ENCODE data around the gene TADA2B. TPM values are rescaled to one million over a fixed set of nuclear protein-coding genes. Genes with fewer than 3 reads are reported as not detected.

The TADA2B gene
- total RNA-seq, 1 experiment from 2014 or later = 12.6 TPM

- DNase-seq (ENCODE audit: low spot score) = no peak
These were observed 25.6 kb upstream of the TADA2B start for GRCh38 chr4:7017446-7018048.

- DNase-seq (ENCODE audit: low spot score) = no peak
These were observed 24.9 kb upstream of the TADA2B start for GRCh38 chr4:7018281-7018680.

GRCh38 chr4:7019367-7019766, 23.8 kb upstream of the TADA2B start:
- no peak for DNase-seq (ENCODE audit: low spot score)

GRCh38 chr4:7020290-7020689, 22.9 kb upstream of the TADA2B start:
- no peak for DNase-seq (ENCODE audit: low spot score)

DNA sequence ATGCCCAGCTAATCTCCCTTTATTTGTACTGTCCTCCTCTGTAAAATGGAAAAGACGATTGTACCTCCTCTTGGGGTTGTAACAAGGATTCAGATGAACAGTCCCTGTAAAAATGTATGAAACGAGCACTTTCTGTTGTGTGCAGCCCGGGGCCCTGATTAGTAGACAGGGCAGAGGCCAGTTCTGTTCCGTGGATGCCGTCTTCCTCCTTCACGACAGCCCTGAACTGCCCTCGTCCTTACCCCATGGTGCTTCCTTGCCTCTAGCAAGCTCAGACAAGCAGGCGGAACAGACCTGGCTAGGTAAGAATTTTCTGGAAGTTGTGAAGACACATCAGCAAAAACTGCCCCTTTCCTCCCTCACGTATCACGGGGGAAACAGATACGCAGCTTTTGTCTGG, 22.3 kb upstream of the TADA2B start:
- no peak for DNase-seq (ENCODE audit: low spot score)

GRCh38 chr4:7021355-7021754, 21.8 kb upstream of the TADA2B start:
- no peak for DNase-seq (ENCODE audit: low spot score)

GRCh38 chr4:7021930-7022664, 21.1 kb upstream of the TADA2B start:
- DNase-seq (ENCODE audit: low spot score) = peak; percentile 90

- no peak for DNase-seq (ENCODE audit: low spot score)
These were observed 19.7 kb upstream of the TADA2B start for GRCh38 chr4:7023486-7023885.

DNA sequence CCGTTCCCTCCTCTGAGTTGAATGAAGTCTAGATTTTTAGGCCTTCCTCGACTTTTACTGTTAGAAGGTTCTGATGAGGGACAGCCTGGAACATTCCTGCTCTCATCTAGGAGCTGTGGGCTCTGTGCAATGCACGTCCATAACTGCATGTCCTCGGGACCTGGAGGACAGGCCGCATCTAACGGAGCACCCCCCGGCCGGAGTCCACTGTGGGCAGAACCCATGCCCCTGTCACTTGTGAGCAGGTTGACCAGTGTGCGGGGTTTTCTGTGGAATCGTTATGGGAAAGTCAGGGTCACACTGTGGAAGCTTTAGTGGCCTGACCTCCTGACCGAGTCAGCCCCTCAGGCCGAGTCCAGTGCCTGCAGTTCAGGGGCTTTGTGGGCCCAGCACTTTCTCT, 19.3 kb upstream of the TADA2B start:
- DNase-seq (ENCODE audit: low spot score) = no peak

- DNase-seq (ENCODE audit: low spot score) = no peak
These were observed 18.8 kb upstream of the TADA2B start for GRCh38 chr4:7024336-7024890.

DNA sequence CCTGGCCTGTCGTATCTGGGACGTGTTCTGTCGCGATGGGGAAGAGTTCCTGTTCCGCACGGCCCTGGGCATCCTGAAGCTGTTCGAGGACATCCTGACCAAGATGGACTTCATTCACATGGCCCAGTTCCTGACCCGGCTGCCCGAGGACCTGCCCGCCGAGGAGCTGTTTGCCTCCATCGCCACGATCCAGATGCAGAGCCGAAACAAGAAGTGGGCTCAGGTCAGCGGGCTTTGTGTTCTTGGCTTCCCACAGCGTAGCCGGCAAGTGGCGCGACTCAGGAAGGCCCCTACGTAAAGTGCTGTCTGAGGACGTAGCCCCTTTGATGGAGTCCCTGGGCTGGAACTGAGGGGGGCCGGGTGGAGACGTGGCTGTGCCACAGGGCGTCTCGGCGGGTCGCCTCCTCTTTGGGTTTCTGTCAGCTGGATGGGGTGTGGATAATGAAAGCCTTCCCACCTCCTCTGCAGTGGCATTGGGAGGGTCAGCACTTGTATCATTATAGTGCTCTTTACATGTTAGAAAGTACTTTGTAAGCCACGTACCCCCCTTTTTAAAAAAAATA, 18.1 kb upstream of the TADA2B start:
- DNase-seq (ENCODE audit: low spot score) = no peak

DNA sequence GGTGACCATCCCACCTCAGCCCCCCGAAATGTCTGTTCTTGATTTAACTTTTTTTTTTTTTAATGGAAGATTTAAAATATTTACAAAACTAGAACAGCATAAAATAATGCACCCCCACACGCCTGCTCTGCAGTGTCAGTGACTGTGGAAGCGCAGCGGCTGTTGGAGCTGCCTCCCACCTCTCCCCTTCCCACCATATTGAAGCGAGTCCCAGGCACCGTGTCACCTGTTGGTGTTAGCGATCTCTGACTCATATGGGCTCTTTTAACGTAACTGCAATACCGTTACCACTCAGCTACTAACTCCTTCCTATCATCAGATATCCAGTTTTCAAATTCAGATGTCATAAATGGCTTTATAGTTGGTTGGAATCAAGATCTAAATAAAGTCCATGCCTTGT, 17.1 kb upstream of the TADA2B start:
- no peak for DNase-seq (ENCODE audit: low spot score)

DNA sequence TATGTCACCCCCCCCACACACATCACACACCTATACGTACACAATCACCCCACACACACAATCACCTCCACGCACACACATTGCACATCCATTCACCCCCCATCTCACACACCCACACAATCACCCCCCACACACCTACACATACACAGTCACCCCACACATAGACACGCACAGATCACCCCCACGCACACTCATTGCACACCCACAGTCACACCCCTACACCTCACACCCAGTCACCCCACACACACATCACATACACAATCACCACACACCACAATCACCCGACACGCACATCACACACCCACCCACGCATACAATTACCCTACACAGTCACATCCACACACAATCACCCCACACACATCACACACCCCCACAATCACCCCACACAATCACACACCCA, 15.9 kb upstream of the TADA2B start:
- DNase-seq (ENCODE audit: low spot score) = no peak

DNA sequence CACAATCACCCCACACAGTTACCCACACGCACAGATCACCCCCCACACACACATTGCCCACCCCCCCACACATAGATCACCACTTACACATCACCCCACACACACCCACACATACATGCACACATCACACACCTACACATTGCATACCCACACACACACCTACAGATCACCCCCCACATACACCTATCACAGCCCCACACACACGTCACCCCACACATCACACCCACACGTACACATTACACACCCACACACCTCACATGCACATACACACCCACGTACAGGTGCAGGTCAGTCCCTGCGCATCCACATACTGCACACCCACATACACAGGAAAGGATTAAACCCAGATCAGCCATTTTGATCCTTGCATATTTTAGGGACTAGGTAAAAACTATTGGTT, 15.3 kb upstream of the TADA2B start:
- no peak for DNase-seq (ENCODE audit: low spot score)

DNA sequence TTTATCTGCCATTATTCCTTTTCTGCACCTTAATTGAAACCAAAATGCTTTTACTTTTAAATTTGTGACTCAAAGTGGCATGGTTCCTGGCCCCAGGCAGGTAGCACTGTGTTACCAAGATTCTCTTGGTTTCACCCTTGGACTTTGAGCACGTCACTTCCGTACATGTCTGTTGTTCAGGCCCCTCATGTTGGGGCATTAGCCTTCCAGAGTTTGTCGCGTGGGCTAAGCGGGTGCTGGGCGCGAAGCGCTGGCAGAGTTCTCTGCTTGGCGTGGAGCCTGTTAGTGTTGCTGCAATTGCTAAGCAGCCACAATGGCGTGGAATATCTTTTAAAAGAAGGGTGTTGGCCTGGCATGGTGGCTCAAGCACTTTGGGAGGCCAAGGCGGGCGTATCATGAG, 14.0 kb upstream of the TADA2B start:
- DNase-seq (ENCODE audit: low spot score) = no peak

GRCh38 chr4:7029921-7030320, 13.3 kb upstream of the TADA2B start:
- DNase-seq (ENCODE audit: low spot score) = no peak

DNA sequence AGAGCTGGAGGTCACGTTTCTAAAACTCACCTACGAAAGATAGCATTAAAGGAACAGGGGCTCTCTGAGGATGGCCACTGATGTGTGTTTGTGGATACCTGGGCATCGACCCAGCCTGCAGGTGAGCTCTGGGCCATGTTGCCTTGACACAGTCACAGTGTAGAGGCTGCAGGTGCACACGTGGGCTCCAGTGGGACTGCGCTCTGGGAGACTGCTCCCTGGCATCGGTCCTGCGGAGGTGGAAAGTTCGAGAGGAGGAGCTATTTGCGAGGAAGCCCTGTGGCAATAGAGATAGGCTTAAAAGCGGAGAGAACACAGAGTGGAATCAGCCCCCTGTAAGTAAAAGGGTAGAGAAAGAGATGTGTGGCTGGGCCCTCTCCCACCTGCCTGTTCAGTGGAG, 12.3 kb upstream of the TADA2B start:
- DNase-seq (ENCODE audit: low spot score) = no peak

GRCh38 chr4:7031558-7032449, 11.4 kb upstream of the TADA2B start:
- no peak for DNase-seq (ENCODE audit: low spot score)

DNA sequence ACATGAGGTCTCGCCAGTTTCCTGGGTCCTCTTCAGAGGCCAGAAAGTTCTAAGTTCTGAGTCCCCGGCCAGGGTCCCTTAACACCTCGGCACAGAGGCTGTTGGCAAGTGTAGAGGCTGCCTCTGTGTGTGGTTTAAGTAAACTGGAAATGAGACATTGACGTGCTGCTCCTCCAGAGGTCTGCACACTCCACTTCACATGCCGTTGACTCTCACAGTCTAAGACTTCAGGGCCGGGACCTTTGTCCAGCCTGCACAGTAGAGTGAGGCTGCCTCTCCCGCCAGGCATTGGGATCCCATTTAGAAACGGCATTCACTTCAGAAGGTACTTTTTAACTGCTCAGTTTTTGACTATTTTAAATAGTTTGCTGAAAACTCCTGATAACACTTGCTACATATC, 10.6 kb upstream of the TADA2B start:
- DNase-seq (ENCODE audit: low spot score) = no peak

GRCh38 chr4:7034262-7035081, 8.7 kb upstream of the TADA2B start:
- DNase-seq (ENCODE audit: low spot score) = no peak

DNA sequence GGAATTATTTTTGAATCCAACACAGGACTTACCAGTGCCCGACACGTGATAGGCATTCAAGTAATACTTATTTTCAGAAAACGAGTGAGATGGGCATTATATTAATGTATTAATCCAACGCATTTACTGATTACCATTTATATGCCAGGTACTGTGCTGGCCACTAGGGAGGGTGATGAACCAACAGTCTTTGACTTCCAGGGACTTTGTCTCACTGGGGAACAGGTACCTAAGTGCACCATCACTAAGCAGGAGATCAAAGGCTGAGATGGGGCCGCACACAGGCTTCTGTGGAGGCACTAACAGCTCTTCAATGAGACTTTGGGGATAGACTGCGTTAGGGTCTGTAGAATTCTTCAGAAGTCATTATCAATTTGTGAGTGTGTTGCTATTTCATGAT, 5.7 kb upstream of the TADA2B start:
- no peak for DNase-seq (ENCODE audit: low spot score)

Data from A172 (cell line).